HG02970 (cell line): Measurements from ENCODE around the gene PASK.

Experiments
- ATAC-seq: cut with Tn5 transposase; IDR thresholded peaks from one replicate; pipeline ENCODE4 v1.9.1; 2021; ENCODE audit warnings: mild to moderate bottlenecking, moderate library complexity, moderate number of reproducible peaks; ENCODE audit not compliant: unreplicated experiment, low FRiP score

PASK gene

GRCh38 chr2:241130316-241130715 is 19.0 kb downstream of the PASK start:
- no peak for ATAC-seq

GRCh38 chr2:241129086-241129871 is 20.0 kb downstream of the PASK start:
- no peak for ATAC-seq

DNA sequence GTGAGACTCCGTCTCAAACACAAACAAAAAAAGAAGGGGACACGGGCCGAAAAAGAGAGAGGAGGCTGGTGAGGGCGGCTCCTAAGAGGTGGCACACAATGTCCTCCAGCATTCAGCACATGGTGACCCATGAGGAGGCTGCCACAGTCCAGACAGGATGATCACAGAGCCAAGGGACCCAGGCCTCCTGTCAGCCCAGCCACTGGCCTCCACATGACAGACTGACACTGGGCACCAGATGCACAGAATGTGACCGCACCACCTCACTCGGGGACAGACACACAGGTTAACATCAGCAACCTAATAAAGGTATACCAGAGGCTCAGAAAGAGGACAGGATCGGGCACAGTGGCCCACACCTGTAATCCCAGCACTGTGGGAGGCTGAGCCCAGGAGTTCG is 21.0 kb downstream of the PASK start:
- ATAC-seq = no peak

GRCh38 chr2:241126771-241127202 is 22.5 kb downstream of the PASK start:
- no peak for ATAC-seq

- ATAC-seq = no peak
Measured at GRCh38 chr2:241126201-241126611, 23.1 kb downstream of the PASK start.

DNA sequence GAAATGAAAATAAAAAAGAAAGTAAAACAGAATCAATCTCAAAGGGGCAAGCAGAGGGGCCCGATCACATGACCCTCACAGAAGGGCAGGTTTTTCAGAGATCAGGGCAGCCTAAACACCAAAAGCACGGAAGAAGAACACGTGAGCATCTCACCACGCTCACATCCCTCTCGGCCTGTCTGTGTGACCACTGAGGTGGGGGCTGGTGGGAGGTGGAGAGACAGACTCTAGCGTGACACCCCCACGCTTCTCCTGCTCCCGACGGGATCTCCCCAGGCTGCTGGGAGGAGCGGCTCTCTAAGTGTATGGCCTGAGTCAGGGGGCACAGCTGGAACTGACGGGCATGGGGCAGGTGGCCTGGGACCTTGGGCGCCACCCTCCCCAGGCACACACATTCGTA is 23.6 kb downstream of the PASK start:
- ATAC-seq = no peak

- ATAC-seq = no peak
Measured at GRCh38 chr2:241123816-241124536, 25.3 kb downstream of the PASK start.

- ATAC-seq = no peak
Measured at GRCh38 chr2:241122376-241123002, 26.8 kb downstream of the PASK start.

DNA sequence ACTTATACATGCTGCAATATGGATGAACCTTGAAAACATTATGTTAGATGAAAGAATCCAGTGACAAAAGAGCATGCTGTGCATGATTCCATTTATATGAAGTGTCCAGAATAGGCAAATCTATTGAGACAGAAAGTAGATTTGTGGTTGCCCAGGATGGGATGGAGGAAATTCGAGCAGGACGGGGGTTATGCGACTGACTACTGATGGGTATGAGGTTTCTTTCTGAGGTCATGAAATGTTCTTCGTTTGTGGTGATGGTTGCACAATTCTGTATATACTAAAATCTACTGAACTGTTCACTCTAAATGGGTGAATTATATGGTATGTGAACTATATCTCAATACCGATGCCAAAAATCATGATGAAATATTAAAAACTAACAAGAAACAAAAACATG is 28.3 kb downstream of the PASK start:
- ATAC-seq = no peak

GRCh38 chr2:241120440-241120839 is 28.8 kb downstream of the PASK start:
- ATAC-seq = no peak

GRCh38 chr2:241118737-241119505 is 30.4 kb downstream of the PASK start:
- no peak for ATAC-seq

DNA sequence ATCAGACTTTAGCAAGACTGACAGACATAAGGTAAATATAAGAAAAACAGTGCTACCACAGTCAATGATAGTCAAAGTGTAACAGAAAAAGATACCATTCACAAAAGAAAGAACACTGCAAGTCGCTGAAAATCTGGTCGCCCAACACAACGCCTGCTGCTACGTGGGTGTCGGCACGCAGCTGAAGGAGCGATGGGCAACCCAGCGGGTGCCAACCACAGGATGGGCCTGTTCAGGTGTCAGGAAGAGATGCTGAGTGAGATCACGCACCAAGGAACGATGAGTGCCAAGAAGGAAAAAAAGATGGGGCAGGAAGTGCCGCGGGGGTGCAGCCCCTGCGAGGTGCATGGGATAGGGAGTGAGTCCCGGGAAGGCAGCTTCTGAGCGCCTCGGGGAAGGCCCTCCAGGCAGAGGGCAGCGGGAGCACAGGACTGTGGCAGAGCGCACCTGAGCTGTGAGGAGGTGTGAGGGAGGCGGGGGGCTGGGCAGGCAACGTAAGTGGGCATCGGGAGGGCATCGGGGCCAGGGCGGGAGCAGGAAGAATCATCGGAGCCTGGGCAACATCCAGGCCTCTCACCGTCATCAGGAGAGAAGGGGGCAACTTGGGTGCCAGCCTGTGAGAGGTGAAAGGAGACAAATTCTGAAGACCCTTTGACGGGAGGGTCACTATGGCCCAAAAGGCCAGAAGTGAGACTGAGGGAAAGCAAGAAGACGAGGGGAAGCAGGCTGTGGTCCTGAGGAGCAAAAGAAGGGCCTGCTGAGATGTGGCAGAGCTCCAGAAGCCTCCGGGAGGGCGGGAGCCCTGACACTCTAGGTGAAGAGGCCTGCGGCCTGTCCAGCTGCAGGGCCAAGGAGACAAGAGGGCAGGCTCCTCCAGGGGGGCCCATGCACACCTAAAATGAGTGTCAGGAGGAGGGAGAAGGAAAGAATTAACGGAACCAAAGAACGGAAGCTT is 32.4 kb downstream of the PASK start:
- ATAC-seq = no peak

- ATAC-seq = no peak
Measured at GRCh38 chr2:241115361-241115760, 33.9 kb downstream of the PASK start.

GRCh38 chr2:241114836-241115235 is 34.4 kb downstream of the PASK start:
- no peak for ATAC-seq

- ATAC-seq = no peak
Measured at GRCh38 chr2:241112592-241112991, 36.7 kb downstream of the PASK start.

GRCh38 chr2:241112046-241112445 is 37.2 kb downstream of the PASK start:
- no peak for ATAC-seq

- no peak for ATAC-seq
Measured at GRCh38 chr2:241111440-241111805, 37.8 kb downstream of the PASK start.

DNA sequence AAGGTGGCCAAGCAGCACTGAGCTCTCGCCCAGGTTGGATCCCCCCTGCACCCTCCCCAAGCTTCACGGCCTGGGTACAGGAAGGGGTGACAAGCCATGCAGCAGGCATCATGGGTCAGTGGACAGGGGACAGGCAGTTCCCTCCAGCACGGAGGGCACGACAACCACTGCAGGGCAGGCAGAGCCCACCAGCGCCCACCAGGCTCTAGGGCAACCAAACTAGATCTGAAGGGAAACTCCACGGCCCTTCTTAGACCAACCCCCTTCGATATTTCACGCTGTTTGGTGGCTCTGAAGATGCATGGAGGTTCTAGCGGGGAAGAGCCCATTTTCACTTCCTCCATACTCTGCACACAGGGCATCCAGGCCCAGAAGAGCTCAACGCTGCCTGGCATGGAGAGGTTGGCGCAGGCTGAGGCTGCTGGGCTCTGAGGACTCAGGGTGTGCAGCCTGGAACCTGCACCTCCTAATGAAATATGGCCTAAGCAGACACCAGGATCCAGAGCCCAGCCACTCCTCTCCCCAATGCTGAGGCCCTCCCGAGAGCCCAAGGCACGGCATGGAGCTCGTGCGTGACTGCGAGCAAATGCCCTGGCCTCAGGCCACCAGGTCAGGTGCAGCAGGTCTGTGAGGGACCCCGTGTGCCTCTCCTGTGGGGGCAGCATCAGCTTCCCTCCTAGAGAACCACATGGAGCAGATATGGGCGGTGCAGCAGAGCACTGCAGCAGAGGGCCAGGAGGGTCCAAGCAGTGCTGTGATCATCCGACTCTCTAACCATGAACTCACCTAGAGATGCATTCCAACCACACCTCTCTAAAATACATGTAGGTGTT is 38.4 kb downstream of the PASK start:
- ATAC-seq = no peak

GRCh38 chr2:241110089-241110606 is 39.1 kb downstream of the PASK start:
- ATAC-seq = no peak
